ENCODE measurements around the gene PLCD3. TPM values are rescaled to one million over a fixed set of nuclear protein-coding genes. Genes with fewer than 3 reads are reported as not detected.

PLCD3 gene
- total RNA-seq, 4 donors from 2014 or later: 16.3 to 105 (median 20.5) TPM

DNA sequence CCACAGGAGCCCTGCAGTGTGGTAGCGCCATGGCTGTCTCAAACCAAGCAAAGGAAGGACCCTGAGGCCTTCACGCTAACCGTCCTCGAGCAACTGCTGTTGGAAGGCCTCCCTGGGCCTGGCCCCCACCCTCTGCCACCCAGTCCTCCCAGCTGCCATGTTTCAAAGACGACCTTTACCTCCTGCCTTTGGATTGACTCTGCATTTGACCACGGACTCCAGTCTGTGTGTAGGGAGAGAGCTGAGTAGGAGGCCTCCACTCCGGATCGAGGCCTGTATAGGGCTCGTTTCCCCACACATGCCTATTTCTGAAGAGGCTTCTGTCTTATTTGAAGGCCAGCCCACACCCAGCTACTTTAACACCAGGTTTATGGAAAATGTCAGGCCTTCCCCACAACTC is 24.3 kb downstream of the PLCD3 start:
- Histone ChIP-seq H3K27me3 (no peaks in the 10 kb centered on the region), H3K4me1 (peaks cover 0 to 70% (median 8%) of the 10 kb centered on the region in 3 donors), H3K4me3 (no peak overlapping the region), H3K27ac (peak overlapping the region in 3 of 4 donors; percentile 35 to 44 (median 39)), H3K36me3 (peaks cover 31 to 76% (median 53%) of the 10 kb centered on the region in 3 donors), H3K9me3 (no peaks in the 10 kb centered on the region)
- WGBS, 2 donors: 33 to 96% methylated on average over 2 to 4 of the region's 9 CpGs
- DNase-seq: no peak
- no peak for TF ChIP-seq POLR2A (IDR thresholded peaks at IDR 0.05)
- TF ChIP-seq, protein P1, sequence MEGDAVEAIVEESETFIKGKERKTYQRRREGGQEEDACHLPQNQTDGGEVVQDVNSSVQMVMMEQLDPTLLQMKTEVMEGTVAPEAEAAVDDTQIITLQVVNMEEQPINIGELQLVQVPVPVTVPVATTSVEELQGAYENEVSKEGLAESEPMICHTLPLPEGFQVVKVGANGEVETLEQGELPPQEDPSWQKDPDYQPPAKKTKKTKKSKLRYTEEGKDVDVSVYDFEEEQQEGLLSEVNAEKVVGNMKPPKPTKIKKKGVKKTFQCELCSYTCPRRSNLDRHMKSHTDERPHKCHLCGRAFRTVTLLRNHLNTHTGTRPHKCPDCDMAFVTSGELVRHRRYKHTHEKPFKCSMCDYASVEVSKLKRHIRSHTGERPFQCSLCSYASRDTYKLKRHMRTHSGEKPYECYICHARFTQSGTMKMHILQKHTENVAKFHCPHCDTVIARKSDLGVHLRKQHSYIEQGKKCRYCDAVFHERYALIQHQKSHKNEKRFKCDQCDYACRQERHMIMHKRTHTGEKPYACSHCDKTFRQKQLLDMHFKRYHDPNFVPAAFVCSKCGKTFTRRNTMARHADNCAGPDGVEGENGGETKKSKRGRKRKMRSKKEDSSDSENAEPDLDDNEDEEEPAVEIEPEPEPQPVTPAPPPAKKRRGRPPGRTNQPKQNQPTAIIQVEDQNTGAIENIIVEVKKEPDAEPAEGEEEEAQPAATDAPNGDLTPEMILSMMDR (IDR thresholded peaks at IDR 0.05): no peak
- intact Hi-C loops (cut with DNase I): no loop called here

DNA sequence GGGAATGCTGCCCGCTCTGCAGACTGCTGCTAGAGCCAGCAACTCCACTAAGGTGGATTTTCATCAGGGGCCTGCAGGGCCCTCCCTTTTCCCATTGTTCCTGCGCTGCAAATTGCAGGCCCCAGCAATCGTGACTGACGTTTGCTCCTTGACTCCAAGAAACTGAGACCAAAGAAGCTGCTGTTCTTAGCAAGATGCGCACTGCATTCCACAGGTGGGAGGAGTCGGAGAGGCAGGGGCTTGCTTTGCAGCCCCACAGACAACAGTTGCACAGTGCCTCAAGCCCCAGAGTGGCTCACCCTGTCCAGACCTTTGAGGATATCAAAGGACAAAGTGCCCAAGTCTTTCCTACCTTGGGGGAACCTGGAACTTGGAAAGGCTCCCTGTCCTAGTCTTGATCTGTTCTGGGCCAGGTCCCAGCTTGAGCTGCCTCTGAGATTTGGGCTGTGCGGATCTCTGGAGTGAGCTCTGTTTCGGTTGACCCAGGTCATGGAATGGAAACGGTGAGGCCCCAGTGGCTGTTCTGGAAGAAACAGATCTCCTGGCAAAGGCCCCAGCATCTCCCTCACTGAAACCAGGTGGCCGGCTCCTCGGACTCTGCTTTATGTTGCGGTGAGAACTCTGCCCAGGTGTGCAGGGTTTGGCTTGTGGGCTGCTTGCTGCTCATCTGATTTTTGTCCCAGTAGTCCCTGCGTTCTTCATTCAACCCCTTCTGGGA is 24.9 kb downstream of the PLCD3 start:
- Histone ChIP-seq H3K9me3 (no peaks in the 10 kb centered on the region), H3K27ac (peak overlapping the region; percentile 9 to 46 (median 37)), H3K27me3 (no peaks in the 10 kb centered on the region), H3K4me1 (peaks cover 0 to 74% (median 11%) of the 10 kb centered on the region in 3 donors), H3K36me3 (peaks cover 35 to 76% (median 59%) of the 10 kb centered on the region in 3 donors), H3K4me3 (no peak overlapping the region)
- intact Hi-C loops (cut with DNase I): no loop called here
- TF ChIP-seq POLR2A (IDR thresholded peaks at IDR 0.05): no peak
- TF ChIP-seq, protein P1 (IDR thresholded peaks at IDR 0.05): no peak
- 59 to 71% methylated on average over 6 to 9 of the region's 13 CpGs for WGBS, 2 donors
- no peak for DNase-seq

DNA sequence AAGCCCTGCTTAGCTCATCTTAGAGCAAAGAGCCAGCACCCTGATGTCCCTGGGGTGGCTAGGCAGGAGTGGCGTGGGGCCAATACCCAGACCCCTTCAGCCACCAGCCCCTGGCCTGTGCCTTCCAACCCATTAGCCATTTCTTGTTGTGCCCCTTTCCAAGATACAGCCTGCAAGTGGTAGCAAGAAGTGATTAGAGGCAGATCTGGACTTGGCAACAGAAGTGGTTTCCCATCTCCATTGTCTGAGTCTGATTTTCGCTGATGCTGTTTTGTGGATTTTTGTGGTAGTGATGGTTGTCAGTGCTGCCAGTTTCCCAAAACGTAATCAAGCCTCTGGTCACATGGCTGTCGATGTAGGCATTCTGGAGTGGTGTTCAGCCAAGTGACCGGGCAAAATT is 25.7 kb downstream of the PLCD3 start:
- H3K36me3 ChIP-seq: peaks cover 35 to 81% (median 63%) of the 10 kb centered on the region in 3 donors
- no peaks in the 10 kb centered on the region for H3K9me3 ChIP-seq
- intact Hi-C loops (cut with DNase I): no loop called here
- DNase-seq: no peak
- H3K4me1 ChIP-seq: peaks cover 0 to 74% (median 18%) of the 10 kb centered on the region in 3 donors
- H3K4me3 ChIP-seq: no peak overlapping the region
- WGBS, 2 donors: 52 to 64% methylated on average over 3 to 5 of the region's 5 CpGs
- H3K27me3 ChIP-seq: no peaks in the 10 kb centered on the region
- peak overlapping the region; percentile 7 to 46 (median 18) for H3K27ac ChIP-seq
- TF ChIP-seq, protein P1 (IDR thresholded peaks at IDR 0.05): no peak
- TF ChIP-seq POLR2A (IDR thresholded peaks at IDR 0.05): no peak

DNA sequence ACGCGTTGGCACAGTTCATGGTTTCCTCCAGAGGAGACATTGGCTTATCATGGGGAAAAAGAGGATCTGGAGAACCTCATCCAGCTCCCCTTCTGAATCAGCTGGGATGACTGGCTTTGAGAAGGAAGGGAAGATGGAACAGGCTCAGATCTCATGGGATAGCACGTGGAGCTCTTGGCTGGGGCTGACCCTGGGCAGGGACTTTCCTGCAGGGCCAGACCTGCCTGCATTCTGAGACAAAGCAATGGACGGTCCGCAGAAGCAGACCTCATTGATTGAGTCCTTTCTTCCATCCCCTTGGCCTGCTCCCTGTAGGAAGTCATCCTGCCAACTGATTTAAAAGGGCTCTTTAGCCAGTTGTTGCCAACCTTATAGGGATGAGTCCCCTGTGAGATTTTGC is 26.2 kb downstream of the PLCD3 start:
- H3K4me1 ChIP-seq: peaks cover 0 to 74% (median 21%) of the 10 kb centered on the region in 3 donors
- H3K4me3 ChIP-seq: no peak overlapping the region
- DNase-seq: no peak
- intact Hi-C loops (cut with DNase I): no loop called here
- peaks cover 35 to 86% (median 63%) of the 10 kb centered on the region in 3 donors for H3K36me3 ChIP-seq
- no peaks in the 10 kb centered on the region for H3K27me3 ChIP-seq
- H3K9me3 ChIP-seq: no peaks in the 10 kb centered on the region
- 63 to 65% methylated on average over 5 of the region's 5 CpGs for WGBS, 2 donors
- TF ChIP-seq, protein P1 (IDR thresholded peaks at IDR 0.05): no peak
- no peak for TF ChIP-seq POLR2A (IDR thresholded peaks at IDR 0.05)
- peak overlapping the region in 1 of 4 donors; percentile 23 for H3K27ac ChIP-seq

DNA sequence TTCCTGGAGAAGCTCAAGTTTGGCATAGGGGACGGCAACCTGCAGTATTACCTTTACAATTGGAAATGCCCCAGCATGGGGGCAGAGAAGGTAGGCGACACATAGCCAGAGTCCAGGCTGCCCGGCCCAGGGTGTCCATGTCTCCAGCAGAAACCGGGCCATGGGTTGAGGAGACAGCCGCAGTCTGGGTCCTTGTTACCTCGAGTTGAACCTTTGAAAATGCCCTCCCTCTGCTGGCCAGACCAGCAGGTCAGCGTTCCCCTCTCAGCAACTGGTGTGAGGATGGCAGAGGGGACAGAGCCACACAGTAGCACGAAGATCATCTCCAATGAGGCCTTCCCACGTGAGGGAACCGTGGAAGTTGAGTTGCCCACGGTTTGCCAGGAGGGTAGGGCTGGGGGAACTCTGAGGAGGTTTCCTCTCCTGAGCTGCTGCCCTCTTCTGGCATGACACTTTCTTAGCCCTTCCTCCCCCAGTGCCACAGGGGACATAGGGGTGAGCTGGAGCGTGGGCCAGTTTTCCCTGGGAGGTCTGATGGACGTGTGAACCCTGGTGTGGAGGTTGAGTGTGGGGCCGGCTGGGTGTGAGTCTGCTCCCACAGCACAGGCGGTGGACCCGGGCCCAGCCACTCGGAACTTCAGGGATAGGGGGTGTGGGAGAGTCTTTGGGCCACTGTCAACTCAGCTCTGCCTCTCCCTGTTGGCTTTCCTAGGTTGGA is 27.2 kb downstream of the PLCD3 start:
- Histone ChIP-seq H3K27me3 (no peaks in the 10 kb centered on the region), H3K36me3 (peaks cover 35 to 96% (median 68%) of the 10 kb centered on the region in 3 donors), H3K4me1 (peaks cover 0 to 71% (median 17%) of the 10 kb centered on the region in 3 donors), H3K27ac (peak overlapping the region in 1 of 4 donors; percentile 21), H3K9me3 (no peaks in the 10 kb centered on the region), H3K4me3 (no peak overlapping the region)
- WGBS, 2 donors: 83 to 87% methylated on average over 4 to 11 of the region's 17 CpGs
- no peak for DNase-seq
- TF ChIP-seq POLR2A (IDR thresholded peaks at IDR 0.05): no peak
- TF ChIP-seq, protein P1 (IDR thresholded peaks at IDR 0.05): no peak
- intact Hi-C loops (cut with DNase I): no loop called here
